Measurements from ENCODE around the gene PPARG.

- TF ChIP-seq EZH2 (IDR thresholded peaks at IDR 0.05; ENCODE audit: insufficient read depth, poor library complexity, severe bottlenecking) (no peak), EZH2phosphoT487 (IDR thresholded peaks at IDR 0.05; ENCODE audit: insufficient read depth, low read depth) (no peak)
Observed at GRCh38 chr3:12300137-12300536, 11.3 kb downstream of the PPARG start.
